Subcutaneous adipose tissue (tissue), 4 donors: ENCODE results near the gene MEGF11. TPM values are rescaled to one million over a fixed set of nuclear protein-coding genes. Genes with fewer than 3 reads are reported as not detected.

ENCODE experiments used
- total RNA-seq, 4 donors: library from RNA; depleted of rRNA; stranded (reverse); fragments of >200 nt; gene quantifications; one replicate each; pipeline ENCODE4 v1.1.0, GENCODE V29; 2016
- TF ChIP-seq, protein P1 (sequence below): fragments of 450-650 bp; IDR thresholded peaks from one replicate; pipeline ENCODE4 v1.5.1; 2016; ENCODE audit warnings: low read depth, mild to moderate bottlenecking, control low read depth, antibody characterized with exemption, moderate library complexity

The MEGF11 gene
- total RNA-seq, 4 donors from 2014 or later, result not detected

DNA sequence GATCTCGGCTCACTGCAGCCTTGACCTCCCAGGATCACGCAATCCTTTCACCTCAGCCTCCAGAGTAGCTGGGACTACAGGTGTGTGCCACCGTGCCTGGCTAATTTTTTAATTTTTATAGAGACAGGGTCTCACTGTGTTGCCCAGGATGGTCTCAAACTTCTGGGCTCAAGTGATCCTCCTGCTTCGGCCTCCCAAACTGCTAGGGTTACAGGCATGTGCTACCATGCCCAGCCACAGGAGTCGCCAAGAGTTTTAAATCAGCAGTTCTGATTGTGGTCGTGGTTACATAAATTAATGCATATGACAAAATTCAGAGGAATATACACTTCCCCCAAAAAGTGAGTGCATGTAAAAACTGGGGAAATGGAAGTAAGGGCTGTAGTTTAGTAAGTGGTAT lies 32.9 kb downstream of the MEGF11 start:
- TF ChIP-seq, protein P1, sequence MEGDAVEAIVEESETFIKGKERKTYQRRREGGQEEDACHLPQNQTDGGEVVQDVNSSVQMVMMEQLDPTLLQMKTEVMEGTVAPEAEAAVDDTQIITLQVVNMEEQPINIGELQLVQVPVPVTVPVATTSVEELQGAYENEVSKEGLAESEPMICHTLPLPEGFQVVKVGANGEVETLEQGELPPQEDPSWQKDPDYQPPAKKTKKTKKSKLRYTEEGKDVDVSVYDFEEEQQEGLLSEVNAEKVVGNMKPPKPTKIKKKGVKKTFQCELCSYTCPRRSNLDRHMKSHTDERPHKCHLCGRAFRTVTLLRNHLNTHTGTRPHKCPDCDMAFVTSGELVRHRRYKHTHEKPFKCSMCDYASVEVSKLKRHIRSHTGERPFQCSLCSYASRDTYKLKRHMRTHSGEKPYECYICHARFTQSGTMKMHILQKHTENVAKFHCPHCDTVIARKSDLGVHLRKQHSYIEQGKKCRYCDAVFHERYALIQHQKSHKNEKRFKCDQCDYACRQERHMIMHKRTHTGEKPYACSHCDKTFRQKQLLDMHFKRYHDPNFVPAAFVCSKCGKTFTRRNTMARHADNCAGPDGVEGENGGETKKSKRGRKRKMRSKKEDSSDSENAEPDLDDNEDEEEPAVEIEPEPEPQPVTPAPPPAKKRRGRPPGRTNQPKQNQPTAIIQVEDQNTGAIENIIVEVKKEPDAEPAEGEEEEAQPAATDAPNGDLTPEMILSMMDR, result no peak

DNA sequence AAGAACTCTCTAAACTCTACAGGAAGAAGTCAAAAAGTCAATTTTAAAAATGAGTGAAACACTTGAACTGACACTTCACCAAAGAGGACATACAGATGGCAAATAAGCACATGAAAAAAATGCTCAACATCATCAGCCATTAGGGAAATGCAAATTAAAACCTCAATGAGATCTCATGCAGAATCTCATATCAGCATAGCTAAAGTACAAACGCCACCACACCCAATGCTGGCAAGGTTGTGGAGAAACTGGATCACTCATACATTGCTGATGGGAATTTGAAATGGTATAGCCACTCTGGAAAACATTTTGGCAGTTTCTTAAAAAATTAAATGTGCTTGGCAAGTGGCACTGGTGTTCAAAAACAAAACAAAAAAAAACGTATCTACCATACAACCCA lies 34.2 kb downstream of the MEGF11 start:
- TF ChIP-seq, protein P1, result no peak

- TF ChIP-seq, protein P1, result no peak
These were observed 36.7 kb downstream of the MEGF11 start for GRCh38 chr15:66216806-66217205.

GRCh38 chr15:66215811-66216210 lies 37.7 kb downstream of the MEGF11 start:
- TF ChIP-seq, protein P1, result no peak

DNA sequence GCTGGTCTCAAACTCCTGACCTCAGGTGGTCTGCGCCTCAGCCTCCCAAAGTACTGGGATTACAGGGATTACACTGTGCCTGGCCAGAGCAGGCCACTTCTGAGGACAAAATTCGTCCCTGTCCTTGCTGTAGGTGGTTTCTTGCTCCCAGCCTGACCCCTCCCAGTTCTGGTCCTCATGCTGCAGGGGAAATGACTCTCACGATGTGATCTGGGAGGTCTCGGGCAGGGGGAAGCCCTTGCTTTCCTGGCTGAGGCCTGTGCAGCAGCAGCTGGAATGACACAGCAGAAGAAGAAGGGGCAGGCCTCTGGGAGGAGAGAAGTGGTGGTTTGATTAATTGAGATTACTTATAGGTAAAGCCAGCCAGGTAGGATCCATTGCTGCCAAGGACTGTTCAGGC lies 39.3 kb downstream of the MEGF11 start:
- TF ChIP-seq, protein P1, result no peak

DNA sequence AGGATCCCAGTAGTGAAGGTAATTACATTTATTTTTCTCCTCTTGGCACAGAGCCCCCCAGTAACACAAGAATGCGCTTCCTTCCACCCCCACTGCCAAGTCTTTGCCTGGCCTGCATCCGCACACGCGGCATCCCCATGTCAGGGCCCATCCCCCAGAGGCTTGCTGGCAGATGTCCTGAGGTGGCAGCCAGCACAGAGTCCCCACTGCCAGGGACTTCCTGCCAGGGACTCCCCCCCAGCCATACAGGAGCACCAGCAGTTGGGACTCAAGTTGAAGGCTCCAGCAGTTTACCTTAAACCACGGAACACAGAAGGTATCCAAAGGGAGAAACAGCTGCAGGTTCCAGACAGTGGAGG lies 41.0 kb downstream of the MEGF11 start:
- TF ChIP-seq, protein P1, result no peak

GRCh38 chr15:66211670-66212562 lies 41.6 kb downstream of the MEGF11 start:
- TF ChIP-seq, protein P1, result no peak
